Measurements from ENCODE around the gene CMIP. TPM values are rescaled to one million over a fixed set of nuclear protein-coding genes. Genes with fewer than 3 reads are reported as not detected.

Gene CMIP
- total RNA-seq, 2 donors from 2014 or later = 30.1 to 95.1 TPM

DNA sequence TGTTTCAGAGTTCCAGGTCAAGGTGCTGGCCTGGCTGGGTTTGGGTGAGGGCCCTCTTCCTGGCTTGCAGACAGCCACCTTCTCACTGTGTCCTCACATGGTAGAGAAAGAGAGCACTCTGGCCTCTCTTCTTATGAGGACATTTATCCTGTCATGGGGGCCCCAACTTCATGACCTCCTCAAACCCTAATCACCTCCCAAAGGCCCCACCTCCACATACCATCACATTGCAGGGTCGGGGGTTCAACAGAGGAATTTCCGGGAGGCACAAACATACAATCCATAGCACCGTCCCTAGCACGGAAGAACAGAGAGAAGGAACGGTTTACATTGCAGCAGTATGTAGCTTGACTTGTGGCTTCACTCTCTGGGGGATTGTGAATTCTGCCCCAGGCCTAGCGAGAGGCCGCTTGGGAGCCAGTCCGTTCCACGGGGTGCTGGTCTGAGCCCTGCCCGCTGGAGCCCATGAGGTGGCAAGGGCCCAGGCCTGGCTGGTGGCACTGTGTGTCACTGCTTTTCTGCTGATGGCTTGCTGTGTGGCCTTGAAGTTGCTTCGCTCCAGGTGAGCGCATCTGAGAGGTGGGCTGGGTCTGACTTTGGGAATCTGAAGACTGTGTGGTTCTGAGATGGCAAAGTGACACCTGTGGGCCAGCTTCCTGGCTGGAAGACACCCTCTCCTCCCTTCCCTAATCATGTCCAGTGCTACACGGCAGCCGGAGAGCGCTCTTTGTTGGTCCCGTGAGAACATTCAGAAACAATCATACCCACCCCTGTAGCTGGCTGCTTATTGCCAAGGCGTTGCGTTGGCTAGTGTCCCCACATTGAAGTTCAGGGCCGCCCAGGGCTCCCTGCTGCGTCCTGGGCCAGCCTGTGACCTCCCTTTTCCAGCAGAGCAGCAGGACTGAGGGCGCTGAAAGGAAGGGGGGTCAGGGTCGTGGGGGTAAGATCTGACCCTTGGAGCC, 98.3 kb downstream of the CMIP start:
- H3K27ac ChIP-seq = no peak overlapping the region
- H3K27me3 ChIP-seq (replicated peaks; ENCODE audit: insufficient read depth) = no peaks in the 10 kb centered on the region
- no peak overlapping the region for H3K4me3 ChIP-seq
- intact Hi-C loops (cut with DNase I) = no loop called here
- TF ChIP-seq POLR2AphosphoS5 (IDR thresholded peaks at IDR 0.05) (no peak), POLR2A (IDR thresholded peaks at IDR 0.05) (no peak)
- TF ChIP-seq, protein P1, sequence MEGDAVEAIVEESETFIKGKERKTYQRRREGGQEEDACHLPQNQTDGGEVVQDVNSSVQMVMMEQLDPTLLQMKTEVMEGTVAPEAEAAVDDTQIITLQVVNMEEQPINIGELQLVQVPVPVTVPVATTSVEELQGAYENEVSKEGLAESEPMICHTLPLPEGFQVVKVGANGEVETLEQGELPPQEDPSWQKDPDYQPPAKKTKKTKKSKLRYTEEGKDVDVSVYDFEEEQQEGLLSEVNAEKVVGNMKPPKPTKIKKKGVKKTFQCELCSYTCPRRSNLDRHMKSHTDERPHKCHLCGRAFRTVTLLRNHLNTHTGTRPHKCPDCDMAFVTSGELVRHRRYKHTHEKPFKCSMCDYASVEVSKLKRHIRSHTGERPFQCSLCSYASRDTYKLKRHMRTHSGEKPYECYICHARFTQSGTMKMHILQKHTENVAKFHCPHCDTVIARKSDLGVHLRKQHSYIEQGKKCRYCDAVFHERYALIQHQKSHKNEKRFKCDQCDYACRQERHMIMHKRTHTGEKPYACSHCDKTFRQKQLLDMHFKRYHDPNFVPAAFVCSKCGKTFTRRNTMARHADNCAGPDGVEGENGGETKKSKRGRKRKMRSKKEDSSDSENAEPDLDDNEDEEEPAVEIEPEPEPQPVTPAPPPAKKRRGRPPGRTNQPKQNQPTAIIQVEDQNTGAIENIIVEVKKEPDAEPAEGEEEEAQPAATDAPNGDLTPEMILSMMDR (IDR thresholded peaks at IDR 0.05) = no peak
- H3K4me1 ChIP-seq (replicated peaks) = no peaks in the 10 kb centered on the region
- no peaks in the 10 kb centered on the region for H3K36me3 ChIP-seq
- WGBS = 91% methylated on average over 22 of the region's 22 CpGs
- DNase-seq (ENCODE audit: low spot score) = no peak
- H3K9me3 ChIP-seq = no peaks in the 10 kb centered on the region

DNA sequence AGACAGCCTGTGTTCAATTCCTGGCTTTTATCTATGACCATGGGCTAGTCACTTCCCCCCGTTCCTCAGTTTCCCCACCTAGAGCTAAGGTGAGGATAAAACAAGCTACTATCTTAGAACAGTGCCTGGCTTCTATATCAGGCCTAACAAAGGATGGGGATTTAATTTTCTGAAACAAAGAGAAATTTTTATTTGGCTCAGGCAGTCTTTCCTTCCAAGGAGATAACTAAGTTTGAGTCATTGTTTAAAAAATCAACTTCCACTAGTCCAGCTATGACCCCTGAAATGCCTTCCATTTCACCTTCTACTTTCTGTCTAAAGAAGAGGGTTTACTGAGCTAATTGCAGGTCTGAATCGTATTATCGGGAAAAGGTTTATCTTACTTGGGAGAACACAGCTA, 99.0 kb downstream of the CMIP start:
- 61% methylated on average over 3 of the region's 3 CpGs for WGBS
- no peak overlapping the region for H3K4me3 ChIP-seq
- TF ChIP-seq POLR2A (IDR thresholded peaks at IDR 0.05) (no peak), POLR2AphosphoS5 (IDR thresholded peaks at IDR 0.05) (no peak)
- TF ChIP-seq, protein P1 (IDR thresholded peaks at IDR 0.05) = no peak
- no peaks in the 10 kb centered on the region for H3K36me3 ChIP-seq
- H3K4me1 ChIP-seq (replicated peaks) = no peaks in the 10 kb centered on the region
- DNase-seq (ENCODE audit: low spot score) = no peak
- no peak overlapping the region for H3K27ac ChIP-seq
- H3K9me3 ChIP-seq = no peaks in the 10 kb centered on the region
- H3K27me3 ChIP-seq (replicated peaks; ENCODE audit: insufficient read depth) = no peaks in the 10 kb centered on the region
- intact Hi-C loops (cut with DNase I) = no loop called here

DNA sequence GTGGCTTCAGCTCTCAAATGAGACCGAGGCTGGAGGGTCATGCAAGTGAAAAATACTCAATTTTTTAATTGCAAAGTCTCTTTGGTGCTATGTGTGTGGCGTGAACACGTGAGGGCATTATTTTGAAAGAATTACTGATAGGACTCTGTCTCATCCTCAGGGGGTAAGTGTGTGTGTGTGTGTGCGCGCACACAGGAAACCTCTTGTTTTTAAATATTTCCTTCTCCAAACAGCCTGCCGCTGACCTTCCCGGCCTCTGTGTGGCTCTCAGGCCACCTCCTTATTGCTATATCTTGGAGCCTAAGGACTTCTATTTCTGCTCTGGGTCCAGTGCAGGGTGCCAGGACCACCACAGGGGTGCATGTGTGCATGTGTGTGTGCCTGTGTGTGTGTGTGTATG, 99.7 kb downstream of the CMIP start:
- Histone ChIP-seq H3K36me3 (no peaks in the 10 kb centered on the region), H3K9me3 (no peaks in the 10 kb centered on the region), H3K4me3 (no peak overlapping the region), H3K27me3 (replicated peaks; ENCODE audit: insufficient read depth) (no peaks in the 10 kb centered on the region), H3K27ac (no peak overlapping the region), H3K4me1 (replicated peaks) (no peaks in the 10 kb centered on the region)
- DNase-seq (ENCODE audit: low spot score) = no peak
- TF ChIP-seq POLR2A (IDR thresholded peaks at IDR 0.05) (no peak), POLR2AphosphoS5 (IDR thresholded peaks at IDR 0.05) (no peak)
- TF ChIP-seq, protein P1 (IDR thresholded peaks at IDR 0.05) = no peak
- WGBS = 79% methylated on average over 7 of the region's 7 CpGs
- intact Hi-C loops (cut with DNase I) = no loop called here

DNA sequence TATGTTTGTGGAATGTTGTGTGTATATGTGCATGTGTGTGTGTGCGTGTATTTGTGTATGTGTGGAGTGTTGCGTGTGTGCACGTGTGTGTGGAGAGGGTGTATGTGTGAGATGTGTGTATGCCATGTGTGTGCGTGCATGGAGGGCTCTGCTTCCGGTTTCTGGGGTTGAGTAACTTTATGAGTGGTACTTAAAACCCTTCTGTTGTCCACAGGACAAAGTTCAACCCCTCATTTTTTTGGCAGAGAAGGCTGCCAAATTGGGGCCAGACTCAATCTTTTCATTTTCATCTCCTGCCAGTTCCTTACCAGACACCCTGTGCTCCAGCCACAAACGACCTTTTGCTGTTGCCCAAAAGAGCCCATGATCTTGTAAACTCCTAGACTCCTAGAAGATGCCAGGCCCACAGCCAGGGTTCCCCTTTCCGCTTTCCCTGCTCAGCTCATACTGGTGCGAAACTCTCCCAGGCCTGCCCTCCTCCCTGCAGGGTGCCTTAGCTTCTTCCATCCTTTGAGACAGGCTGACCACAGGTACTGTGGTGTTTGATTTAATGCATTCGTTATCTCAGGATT, 100.2 kb downstream of the CMIP start:
- H3K36me3 ChIP-seq = no peaks in the 10 kb centered on the region
- intact Hi-C loops (cut with DNase I) = no loop called here
- H3K4me3 ChIP-seq = no peak overlapping the region
- WGBS = 74% methylated on average over 9 of the region's 9 CpGs
- no peaks in the 10 kb centered on the region for H3K4me1 ChIP-seq (replicated peaks)
- TF ChIP-seq POLR2A (IDR thresholded peaks at IDR 0.05) (no peak), POLR2AphosphoS5 (IDR thresholded peaks at IDR 0.05) (no peak)
- TF ChIP-seq, protein P1 (IDR thresholded peaks at IDR 0.05) = no peak
- DNase-seq (ENCODE audit: low spot score) = no peak
- H3K9me3 ChIP-seq = no peaks in the 10 kb centered on the region
- H3K27ac ChIP-seq = no peak overlapping the region
- H3K27me3 ChIP-seq (replicated peaks; ENCODE audit: insufficient read depth) = no peaks in the 10 kb centered on the region

All from prostate gland (tissue), 2 donors.